Cerebellar nuclear complex (tissue), 1 donor: ENCODE measurements around the gene P2RX5.

Experiments used
- DNase-seq, 2 experiments: peaks; one replicate each; lab custom pipeline; 2025; lab: John Stamatoyannopoulos, UW

The P2RX5 gene

GRCh38 chr17:3656755-3657587 is 39.0 kb downstream of the P2RX5 start:
- DNase-seq = no peak

GRCh38 chr17:3656353-3656752 is 39.6 kb downstream of the P2RX5 start:
- no peak for DNase-seq

DNA sequence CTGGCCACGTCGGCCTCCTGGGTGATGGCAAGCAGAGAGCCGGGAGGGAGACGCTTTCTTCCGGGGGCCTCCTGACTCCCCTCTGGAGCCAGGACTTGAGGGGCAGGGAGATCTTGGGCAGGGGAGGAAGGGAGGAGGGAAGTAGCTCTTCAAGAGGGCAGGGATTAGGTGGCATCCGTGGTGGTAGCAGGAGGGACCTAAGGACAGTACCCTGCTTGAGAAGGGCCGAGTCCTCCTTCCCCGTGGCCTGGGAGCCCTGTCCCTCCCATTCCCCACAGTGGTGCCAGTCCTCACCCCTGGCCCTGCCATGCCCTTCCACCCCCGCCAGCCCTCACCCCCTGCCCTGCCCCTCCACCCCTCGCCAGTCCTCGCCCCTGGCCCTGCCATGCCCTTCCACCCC is 40.2 kb downstream of the P2RX5 start:
- no peak for DNase-seq

GRCh38 chr17:3647769-3648555 is 48.0 kb downstream of the P2RX5 start:
- no peak for DNase-seq

- DNase-seq = no peak
These were observed 48.7 kb downstream of the P2RX5 start for GRCh38 chr17:3647251-3647650.

DNA sequence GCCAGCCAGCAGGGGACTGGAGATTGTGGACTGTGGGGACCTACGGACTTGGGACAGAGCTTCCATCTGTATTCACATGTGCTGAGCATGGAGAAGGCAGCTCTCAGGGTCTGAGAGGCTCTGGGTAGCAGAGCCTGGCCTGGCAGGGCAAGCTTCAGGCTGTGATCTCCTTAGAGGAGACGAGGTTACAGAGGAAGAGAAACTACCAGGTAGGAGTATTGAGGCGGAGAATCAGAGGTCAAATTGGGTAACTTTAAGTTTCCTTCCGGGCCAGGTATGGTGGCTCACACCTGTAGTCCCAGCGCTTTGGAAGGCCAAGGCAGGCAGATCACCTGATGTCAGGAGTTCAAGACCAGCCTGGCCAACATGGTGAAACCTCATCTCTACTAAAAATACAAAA is 50.6 kb downstream of the P2RX5 start:
- DNase-seq = no peak

DNA sequence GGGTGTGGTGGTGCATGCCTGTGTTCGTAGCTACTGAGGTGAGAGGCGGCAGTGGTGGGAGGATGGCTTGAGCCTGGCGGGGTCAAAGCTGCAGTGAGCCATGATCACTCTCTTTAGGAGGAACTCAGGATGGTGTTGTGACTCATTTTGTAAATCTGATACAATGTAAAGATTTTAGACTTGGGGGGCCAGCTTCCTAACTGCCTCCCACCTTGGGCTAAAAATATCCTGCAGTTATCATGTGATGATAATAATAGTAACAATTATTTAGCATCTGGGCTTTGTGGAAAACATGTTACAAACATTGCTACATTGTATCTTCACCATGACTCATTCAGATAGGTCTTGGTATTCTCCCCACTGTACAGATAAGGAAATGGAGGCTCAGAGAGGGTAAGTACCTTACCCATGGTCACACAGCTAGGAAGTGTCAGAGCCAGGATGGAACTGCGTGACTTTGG is 52.0 kb downstream of the P2RX5 start:
- DNase-seq = no peak

GRCh38 chr17:3641717-3642486 is 54.1 kb downstream of the P2RX5 start:
- DNase-seq = no peak

DNA sequence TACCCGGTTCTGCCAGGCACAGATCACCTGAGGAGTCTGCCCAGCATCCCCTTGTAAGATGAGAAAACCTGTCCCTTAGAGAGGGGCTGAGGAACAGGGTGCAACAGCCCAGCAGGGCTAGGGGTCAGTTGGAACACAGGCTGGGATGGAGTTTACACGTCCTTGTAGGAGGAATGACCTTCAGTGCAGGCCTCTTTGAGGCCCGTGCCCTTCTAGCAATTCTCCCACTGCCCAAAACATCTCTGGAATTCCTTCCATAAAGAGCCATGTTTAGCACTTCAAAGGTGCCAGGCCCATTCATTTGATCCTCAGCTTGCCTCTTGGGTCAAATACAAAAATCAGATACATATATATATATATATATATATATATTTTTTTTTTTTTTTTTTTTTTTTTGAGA is 54.9 kb downstream of the P2RX5 start:
- no peak for DNase-seq

- DNase-seq = no peak
These were observed 55.9 kb downstream of the P2RX5 start for GRCh38 chr17:3639981-3640596.

DNA sequence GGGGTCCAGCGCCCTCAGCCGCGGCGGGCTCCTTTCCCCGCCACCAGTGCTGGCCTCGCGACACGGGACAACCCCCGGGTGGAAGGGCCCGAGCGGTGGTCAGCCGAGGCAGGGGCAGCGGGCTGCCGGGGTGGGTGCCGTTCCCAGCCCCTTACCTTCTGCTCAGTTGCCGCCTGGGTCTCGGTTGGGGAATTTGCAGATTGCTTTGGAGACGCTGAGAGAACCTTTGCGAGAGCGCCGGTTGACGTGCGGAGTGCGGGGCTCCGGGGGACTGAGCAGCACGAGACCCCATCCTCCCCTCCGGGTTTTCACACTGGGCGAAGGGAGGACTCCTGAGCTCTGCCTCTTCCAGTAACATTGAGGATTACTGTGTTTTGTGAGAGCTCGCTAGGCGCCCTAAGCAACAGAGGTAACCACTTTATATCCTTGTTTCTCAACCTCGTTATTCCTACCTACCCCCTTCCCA is 59.0 kb downstream of the P2RX5 start:
- DNase-seq = no peak

GRCh38 chr17:3636154-3636907 is 59.6 kb downstream of the P2RX5 start, which contains the start of the genes CTNS and SHPK:
CTNS (plus strand) TSS chr17:3636760; CDS start chr17:3640207, 3,447 bp downstream.
SHPK (minus strand) TSS chr17:3636250; CDS start chr17:3636219, 31 bp downstream.
- peak; percentile 96 to 97 for DNase-seq

GRCh38 chr17:3635474-3636153 is 60.3 kb downstream of the P2RX5 start:
- DNase-seq = no peak

GRCh38 chr17:3632287-3632686 is 63.7 kb downstream of the P2RX5 start:
- DNase-seq = no peak

- DNase-seq = no peak
These were observed 65.2 kb downstream of the P2RX5 start for GRCh38 chr17:3630781-3631180.

- no peak for DNase-seq
These were observed 68.2 kb downstream of the P2RX5 start for GRCh38 chr17:3627769-3628167.

DNA sequence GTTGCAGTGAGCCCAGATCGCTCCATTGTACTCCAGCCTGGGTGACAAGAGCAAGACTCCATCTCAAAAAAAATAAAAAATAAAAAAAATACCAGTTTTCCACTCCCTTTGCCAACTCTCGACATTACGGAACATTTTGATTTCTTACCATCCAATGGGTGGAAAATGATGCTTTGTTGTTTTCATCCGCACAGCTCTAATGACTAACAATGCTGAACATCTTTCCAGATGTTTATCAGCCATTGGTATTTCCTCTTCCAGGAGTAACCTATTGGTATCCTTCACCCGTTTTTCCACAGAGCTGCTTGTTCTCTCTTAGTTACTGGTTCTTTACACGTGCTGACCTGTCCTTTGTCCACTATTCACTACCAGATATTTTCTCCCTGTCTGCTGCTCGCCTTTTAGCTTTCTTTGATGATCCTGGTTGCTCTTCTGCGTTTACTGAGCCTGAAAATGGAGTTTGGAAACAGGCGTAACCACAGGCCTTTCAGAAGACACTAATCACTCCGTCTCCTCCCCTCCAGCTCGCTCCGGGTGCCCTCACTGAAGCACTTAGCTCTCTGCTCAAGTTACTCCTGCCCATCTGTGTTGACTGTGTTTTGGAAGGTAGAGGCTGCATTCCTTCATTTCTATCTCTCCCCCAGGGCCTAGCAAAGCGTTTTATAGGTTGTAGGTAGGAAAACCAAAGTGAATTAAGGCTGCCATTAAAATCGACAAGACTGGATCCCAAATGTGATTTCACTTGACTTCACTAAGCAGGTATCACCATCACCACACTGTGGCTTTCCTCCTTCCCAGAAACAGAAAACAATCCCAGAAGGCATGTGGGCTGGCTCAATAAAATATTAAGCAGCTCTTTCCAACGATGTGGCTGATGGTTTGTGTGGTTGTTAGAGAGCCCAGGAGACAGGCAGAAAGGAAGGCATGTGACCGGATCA is 68.9 kb downstream of the P2RX5 start:
- no peak for DNase-seq
